ENCODE data around the gene TBC1D24.
A peak's percentile ranks its signal among the peaks of the same experiment; 100 is the strongest.

TBC1D24 gene

DNA sequence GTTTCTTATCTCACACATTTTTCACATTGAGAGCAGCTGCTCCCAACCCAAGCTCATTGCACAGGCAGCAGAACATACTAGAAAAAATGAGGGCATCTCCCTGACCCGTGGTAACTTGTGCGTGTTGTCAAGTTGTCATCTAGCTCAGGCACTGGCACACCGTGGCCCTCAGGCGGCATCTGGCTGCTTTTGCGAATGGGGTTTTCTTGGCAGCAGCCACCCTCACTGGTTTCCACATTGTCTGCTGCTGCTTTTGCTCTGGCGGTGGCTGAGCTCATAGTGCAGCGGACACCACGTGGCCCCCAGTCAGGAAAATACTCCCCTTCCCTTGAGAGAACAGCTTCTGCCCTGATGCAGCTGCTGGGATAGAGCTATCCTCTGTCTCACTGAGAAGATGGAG lies 24.4 kb upstream of the TBC1D24 start:
- peak; percentile 84 for DNase-seq (ENCODE audit: low spot score)

DNA sequence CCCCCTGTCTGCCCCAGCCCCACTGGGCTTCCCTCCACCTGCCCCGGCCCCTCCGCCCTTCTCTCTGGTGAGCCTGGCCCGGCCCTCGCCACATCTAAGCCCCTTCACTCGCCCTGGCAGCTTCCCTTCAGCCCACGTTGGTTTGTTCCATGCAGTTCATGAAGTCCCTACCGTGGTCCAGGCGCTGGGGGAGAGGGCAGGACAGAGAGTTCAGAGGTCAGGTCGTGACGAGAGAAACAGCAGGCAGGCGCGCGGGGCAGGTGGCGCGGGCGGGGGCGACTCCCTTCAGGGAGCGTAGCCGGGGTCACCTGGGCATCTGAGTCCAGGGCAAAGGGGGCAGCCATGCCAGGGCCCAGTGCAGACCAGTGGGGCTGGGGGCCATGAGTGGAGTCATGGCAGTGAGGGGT lies 23.9 kb upstream of the TBC1D24 start:
- no peak for DNase-seq (ENCODE audit: low spot score)

GRCh38 chr16:2451851-2452320 lies 23.0 kb upstream of the TBC1D24 start:
- no peak for DNase-seq (ENCODE audit: low spot score)

DNA sequence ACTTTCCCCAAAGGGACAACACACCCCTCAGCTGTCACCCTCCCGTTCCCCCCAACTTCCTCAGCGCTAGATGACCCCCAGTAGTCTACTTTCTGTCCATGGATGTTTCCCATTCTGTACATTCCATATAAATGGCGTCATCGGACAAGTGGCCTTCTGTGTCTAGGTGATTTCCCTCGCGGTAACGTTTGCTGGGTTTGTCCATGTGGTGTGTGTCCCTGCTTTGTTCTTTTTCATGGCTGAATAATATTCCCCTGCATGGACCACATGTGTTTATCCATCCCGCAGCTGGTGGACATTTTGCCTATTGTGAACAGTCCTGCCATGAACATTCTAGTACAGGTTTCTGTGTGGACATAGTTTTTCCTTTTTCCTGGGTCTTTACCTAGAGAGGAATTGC lies 22.3 kb upstream of the TBC1D24 start:
- DNase-seq (ENCODE audit: low spot score), result no peak

GRCh38 chr16:2455081-2455845 lies 19.7 kb upstream of the TBC1D24 start:
- DNase-seq (ENCODE audit: low spot score), result no peak

- DNase-seq (ENCODE audit: low spot score), result no peak
Observed at GRCh38 chr16:2456551-2457153, 18.3 kb upstream of the TBC1D24 start.

GRCh38 chr16:2457267-2457666 lies 17.7 kb upstream of the TBC1D24 start:
- no peak for DNase-seq (ENCODE audit: low spot score)

DNA sequence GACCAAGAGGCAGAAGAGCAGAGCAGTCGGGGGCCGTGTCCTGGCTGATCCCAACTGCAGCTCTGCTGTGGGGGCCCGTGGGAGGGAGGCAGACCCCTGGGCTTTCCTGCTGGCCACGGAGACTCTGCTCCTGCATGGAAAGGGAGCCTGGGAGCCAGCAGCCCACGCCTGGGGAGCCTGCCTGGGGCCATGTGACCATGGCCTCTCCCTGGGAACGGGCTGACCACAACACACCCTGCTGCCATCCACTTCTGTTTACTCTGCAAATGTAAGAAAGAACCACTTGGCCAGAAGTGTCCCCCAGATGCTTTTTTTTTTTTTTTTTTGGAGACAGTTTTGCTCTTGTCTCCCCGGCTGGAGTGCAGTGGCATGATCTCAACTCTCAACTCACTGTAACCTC lies 17.0 kb upstream of the TBC1D24 start:
- no peak for DNase-seq (ENCODE audit: low spot score)

DNA sequence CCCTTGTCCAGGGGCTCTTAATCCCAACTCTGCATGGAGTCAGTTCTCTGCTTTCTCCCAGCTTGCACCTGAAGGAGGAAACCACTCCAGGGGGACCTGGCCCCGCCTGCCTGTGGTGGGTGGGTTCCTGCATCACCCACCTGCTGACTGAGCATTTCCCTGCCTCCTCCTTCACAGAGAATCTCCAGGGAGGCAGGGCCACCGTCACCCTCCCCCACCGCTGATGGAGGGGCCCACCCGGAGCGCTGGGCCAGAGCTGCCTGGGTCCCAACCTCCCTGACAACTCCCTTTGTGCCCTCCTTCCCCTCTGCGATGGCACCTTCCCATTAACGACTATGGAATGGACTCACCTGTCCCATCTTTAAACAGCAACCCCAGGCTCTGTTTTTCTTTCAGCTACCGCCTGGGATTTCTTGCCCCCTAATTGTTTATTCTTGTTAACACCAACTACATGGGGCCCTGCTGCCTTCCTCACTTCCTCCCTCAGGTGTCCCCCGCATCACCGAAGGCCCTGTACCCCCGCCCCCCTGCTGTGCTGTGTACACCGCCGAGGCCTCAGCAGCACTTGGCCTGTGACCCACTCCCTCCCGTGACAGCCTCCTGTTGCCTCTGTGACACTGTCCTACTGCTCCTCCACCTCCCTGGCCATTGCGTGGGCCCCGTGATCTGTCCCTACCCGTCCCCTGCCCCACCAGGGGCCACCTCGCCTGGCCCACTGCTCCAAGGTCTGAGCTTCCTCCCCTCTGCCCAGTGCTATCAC lies 15.9 kb upstream of the TBC1D24 start:
- no peak for DNase-seq (ENCODE audit: low spot score)

DNA sequence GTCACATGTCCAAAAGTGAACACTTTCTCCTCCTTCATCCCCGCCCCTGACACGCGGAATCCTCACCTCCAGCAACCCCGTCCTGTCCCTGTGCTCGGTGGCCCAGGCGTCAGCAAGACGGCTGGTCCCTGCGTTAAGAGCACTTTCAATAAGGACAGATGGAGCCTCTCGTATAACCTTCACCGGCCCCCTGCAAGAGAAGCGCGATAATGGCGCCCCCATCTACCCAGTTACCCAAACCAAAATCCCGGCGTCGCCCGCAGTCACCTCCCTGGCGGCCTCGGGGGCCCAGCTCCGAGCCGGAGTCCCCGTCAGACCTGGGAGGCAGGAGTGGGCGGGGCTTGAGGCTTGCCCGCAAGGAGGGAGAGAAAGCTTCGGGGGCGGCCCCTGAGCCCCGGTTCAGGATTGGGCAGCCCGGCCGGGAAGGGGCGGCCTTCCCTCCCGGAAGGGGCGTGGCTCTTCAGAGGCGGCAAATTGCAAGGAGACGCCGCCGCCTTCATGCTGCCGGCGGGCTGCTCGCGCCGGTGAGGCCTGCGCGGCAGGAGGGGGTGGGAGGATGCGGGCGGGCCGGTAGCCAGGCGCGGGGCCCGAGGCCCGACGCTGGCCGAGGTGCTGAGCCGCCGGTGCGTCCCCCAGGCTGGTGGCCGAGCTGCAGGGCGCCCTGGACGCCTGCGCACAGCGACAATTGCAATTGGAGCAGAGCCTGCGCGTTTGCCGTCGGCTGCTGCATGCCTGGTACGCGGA lies 15.1 kb upstream of the TBC1D24 start, which contains the start of gene TEDC2:
Gene TEDC2 (plus strand): TSS at position 463 of the 744 bp plus-strand sequence. CDS start 36 bp downstream, at position 499.
- DNase-seq (ENCODE audit: low spot score), result peak; percentile 94

DNA sequence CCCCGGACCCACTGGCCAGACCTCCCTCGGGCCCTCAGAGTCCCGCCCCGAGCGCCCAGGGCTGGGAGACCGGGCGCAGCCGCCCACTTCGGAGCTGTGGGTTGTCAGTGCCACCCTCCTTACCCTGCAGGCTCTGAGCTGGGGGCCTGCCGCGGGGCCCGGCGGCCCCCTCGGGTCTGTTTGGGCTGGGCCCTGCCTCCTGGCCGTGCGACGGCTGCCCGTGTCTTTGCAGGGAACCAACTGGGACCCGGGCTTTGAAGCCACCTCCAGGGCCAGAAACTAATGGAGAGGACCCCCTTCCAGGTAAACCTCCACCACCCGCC lies 14.6 kb upstream of the TBC1D24 start:
- DNase-seq (ENCODE audit: low spot score), result no peak

GRCh38 chr16:2460916-2461315 lies 14.0 kb upstream of the TBC1D24 start:
- no peak for DNase-seq (ENCODE audit: low spot score)

GRCh38 chr16:2462031-2462866 lies 12.7 kb upstream of the TBC1D24 start:
- DNase-seq (ENCODE audit: low spot score), result no peak

- no peak for DNase-seq (ENCODE audit: low spot score)
Observed at GRCh38 chr16:2464333-2464732, 10.6 kb upstream of the TBC1D24 start.

- no peak for DNase-seq (ENCODE audit: low spot score)
Observed at GRCh38 chr16:2465653-2466415, 9.1 kb upstream of the TBC1D24 start.

DNA sequence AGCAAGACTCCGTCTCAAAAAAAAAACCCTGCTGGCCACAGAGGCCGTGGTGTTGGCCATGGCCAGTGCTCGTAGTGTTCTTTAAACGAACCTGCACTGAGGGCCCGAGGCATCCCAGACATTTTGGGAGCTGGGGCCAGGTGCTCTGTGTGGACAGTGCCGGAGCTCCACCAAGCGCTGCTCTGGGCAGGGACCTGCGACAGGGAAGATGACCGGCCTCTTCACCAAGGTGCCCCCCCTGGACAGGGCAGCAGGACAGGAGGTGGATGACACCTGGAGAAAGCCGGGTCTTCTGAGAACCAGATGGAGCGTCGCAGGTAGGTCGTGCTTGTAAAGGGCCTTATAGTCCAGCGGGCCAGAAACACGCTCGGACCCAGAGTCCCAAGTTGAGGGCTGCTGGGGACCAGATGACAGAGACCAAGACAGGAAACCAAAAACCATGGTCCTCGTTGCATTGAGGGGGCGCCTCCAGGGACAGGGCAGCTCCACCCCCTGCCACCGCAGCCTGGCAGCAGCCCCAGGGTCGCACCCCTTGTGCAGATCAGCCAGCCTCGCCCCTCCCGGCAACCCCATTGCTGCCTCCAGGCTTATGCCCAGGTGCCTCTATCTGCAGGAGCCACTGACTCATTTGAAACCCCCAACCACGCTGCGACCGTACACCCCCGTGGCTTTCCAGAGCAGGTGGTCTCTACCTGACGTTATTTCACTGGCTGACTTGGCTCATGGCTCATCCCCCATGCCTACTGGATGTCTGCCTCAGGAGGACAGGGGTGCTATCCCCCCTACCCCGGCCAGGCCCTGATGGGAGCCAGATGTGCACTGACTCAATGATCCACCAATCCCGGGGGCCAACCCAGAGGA lies 8.0 kb upstream of the TBC1D24 start:
- no peak for DNase-seq (ENCODE audit: low spot score)

DNA sequence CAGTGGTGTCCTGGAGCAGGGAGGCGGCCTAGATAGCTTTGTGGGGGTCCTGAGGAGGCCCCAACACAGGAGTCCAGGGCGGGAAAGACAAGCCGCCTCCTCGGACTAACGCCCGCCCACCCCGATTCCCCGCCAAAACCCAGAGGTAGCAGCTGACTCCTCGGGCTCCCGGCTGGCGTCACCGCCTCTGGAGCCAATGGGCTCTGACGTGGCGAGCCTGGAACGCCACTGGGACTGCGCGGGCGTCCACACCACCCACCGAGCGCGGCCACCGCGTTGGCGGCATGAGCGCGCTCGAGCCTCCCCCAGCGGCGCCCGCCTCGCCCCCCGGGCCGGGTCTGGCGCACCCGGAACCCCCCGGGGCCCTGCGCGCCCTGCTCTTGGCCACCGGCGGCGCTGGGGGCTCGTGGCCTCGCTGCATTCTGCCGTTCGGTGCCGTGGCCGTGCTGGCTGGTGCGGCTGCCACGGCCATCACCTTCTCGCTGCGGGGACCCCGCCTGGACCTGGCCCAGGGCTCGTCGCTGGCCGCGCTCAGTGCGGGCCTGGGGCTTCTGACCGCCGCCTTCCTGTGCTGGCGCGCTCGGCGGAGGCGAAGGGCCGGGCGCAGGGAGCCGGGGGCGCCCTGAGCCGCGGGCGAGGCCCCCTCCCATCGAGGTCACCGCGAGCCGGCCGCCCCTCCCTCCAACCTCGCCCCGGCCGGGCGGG lies 7.2 kb upstream of the TBC1D24 start:
- peak; percentile 69 for DNase-seq (ENCODE audit: low spot score)

DNA sequence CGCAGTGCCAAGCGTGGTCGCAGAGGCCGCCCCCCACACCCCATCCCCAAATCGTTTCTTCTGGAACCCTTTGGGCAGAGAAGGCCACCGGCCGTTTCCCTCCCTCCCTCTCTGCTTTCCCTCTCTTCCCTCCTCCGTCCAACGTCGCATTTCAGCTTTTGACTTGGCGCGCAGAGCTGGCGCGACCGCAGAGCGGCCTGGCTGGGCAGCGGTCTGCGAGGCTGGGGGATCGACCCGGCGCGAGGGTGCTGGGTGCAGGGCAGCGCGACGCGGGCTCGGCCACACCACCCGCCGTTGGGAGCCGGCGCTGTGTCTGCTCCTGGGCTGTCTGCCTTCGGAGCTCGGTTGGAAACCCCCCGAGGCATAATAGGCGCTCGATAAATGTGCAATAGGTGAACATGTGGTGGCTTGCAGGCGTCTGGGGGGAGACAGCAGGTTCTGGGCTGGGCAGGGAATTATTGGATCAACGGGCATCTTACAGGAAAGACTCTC lies 6.6 kb upstream of the TBC1D24 start:
- no peak for DNase-seq (ENCODE audit: low spot score)

Measured in globus pallidus (tissue), 1 donor.